Heart left ventricle (tissue), 13 donors: Measurements from ENCODE around the gene PCAT6.

Source experiments
- POLR2A ChIP-seq, 2 donors: fragments of 450-650 bp; IDR thresholded peaks; one replicate each; pipeline ENCODE4 v1.6.1; 2017; ENCODE audit warnings: antibody characterized with exemption in 2 of 2, mild to moderate bottlenecking in 2 of 2, moderate library complexity in 2 of 2
- TF ChIP-seq, protein P1 (sequence below), 12 donors: fragments of 200-600 bp; sonication (generic) in 4 of 12; IDR thresholded peaks; one replicate each; pipeline versions ENCODE4 v1.5.0 to v1.8.0; 2018 to 2022; ENCODE audit warnings: antibody characterized with exemption in 12 of 12, mild to moderate bottlenecking in 5 of 12
- donor health status: ischemic (EF 13 %, LVEDD 7.1; RV severe dilation, severe dysfunction).
- donor health status: DM: no; HTN: yes; CAD: no.
- donor health status: DM: no; HTN: no; CAD: no.
- donor health status: ischemic (EF 25% LVEDD 6.9; RV normal size, moderate dysfunction).
- donor health status: ischemic (EF 25% LVEDD 5.7; RV mildly dilated, moderate dysfunction).
- donor health status: ischemic (EF 35%, LVEDD 5.7; RV mildly dilated, moderate dysfunction).
- donor health status: nonischemic (EF 11% LVEDD 7.7; RV severe dilation, severe dysfunction).
- donor health status: DM: yes; HTN: yes; CAD: no.
- donor health status: PGD.
- donor health status: ischemic (EF 29% LVEDD 5.4; RV normal size, mild dysfunction).
- donor health status: nonischemic (EF 23%, LVEDD 6.1; RV moderate dilation, normal function).

DNA sequence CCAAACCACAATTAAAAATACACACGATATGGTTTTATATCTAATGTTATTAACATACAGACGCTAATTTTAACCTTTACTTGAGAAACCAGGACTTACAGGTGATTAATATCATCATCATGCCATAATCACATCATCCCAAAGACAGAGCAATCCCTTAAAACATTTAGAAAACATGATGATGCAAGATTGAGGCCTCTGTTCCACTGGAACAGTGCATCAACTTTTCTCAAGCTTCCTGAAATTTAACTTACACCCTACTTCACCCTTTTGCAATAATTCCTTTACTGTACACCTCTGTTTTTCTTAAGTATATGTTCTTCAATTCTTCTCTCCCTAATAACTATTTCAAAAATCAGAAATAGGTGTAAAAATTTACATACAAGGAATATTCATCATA lies 40.6 kb upstream of the PCAT6 start:
- TF ChIP-seq, protein P1, sequence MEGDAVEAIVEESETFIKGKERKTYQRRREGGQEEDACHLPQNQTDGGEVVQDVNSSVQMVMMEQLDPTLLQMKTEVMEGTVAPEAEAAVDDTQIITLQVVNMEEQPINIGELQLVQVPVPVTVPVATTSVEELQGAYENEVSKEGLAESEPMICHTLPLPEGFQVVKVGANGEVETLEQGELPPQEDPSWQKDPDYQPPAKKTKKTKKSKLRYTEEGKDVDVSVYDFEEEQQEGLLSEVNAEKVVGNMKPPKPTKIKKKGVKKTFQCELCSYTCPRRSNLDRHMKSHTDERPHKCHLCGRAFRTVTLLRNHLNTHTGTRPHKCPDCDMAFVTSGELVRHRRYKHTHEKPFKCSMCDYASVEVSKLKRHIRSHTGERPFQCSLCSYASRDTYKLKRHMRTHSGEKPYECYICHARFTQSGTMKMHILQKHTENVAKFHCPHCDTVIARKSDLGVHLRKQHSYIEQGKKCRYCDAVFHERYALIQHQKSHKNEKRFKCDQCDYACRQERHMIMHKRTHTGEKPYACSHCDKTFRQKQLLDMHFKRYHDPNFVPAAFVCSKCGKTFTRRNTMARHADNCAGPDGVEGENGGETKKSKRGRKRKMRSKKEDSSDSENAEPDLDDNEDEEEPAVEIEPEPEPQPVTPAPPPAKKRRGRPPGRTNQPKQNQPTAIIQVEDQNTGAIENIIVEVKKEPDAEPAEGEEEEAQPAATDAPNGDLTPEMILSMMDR (IDR thresholded peaks at IDR 0.05): no peak
- no peak for TF ChIP-seq POLR2A (IDR thresholded peaks at IDR 0.05)
